22Rv1 (cell line): ENCODE results near the gene PRRG2.
A peak's percentile ranks its signal among the peaks of the same experiment; 100 is the strongest.

ENCODE experiments used
- H3K27ac ChIP-seq: fragments of 450-650 bp; 2 replicates; pipeline ENCODE4 v1.5.1; 2017
- CTCF ChIP-seq: fragments of 450-650 bp; IDR thresholded peaks from 2 replicates; pipeline ENCODE4 v1.5.1; 2017; ENCODE audit warnings: mild to moderate bottlenecking
- ZFX ChIP-seq: fragments of 450-650 bp; IDR thresholded peaks from 2 replicates; pipeline ENCODE4 v1.6.1; 2017; ENCODE audit warnings: antibody characterized with exemption, borderline replicate concordance

The PRRG2 gene

GRCh38 chr19:49580264-49581006 is 681 bp upstream of the PRRG2 start, which contains the start of gene NOSIP:
Gene NOSIP (minus strand): TSS chr19:49580556. CDS start chr19:49560691, 19,865 bp downstream.
- H3K27ac ChIP-seq: peak within 1 kb of the TSS; percentile 62
- TF ChIP-seq CTCF (no peak), ZFX (no peak)

GRCh38 chr19:49583239-49583638 is 2.1 kb downstream of the PRRG2 start:
- TF ChIP-seq CTCF (no peak), ZFX (no peak)
- H3K27ac ChIP-seq: no peak overlapping the region

GRCh38 chr19:49585023-49585422 is 3.9 kb downstream of the PRRG2 start:
- no peak overlapping the region for H3K27ac ChIP-seq
- TF ChIP-seq ZFX: no peak
- no peak for TF ChIP-seq CTCF

- TF ChIP-seq CTCF: no peak
- no peak for TF ChIP-seq ZFX
- H3K27ac ChIP-seq: no peak overlapping the region
Measured at GRCh38 chr19:49587227-49587626, 6.1 kb downstream of the PRRG2 start.

GRCh38 chr19:49588365-49589122 is 7.4 kb downstream of the PRRG2 start:
- H3K27ac ChIP-seq: no peak overlapping the region
- TF ChIP-seq ZFX: no peak
- no peak for TF ChIP-seq CTCF

- H3K27ac ChIP-seq: peak overlapping the region; percentile 98; the same call in 1 of the 2 replicates
- no peak for TF ChIP-seq ZFX
- no peak for TF ChIP-seq CTCF
Measured at GRCh38 chr19:49589502-49589905, 8.4 kb downstream of the PRRG2 start.
